ENCODE results near the gene PERM1. TPM values are rescaled to one million over a fixed set of nuclear protein-coding genes. Genes with fewer than 3 reads are reported as not detected.
A peak's percentile ranks its signal among the peaks of the same experiment; 100 is the strongest.

The PERM1 gene
- total RNA-seq, 4 donors from 2014 or later: 0.22 TPM; not detected in 3

DNA sequence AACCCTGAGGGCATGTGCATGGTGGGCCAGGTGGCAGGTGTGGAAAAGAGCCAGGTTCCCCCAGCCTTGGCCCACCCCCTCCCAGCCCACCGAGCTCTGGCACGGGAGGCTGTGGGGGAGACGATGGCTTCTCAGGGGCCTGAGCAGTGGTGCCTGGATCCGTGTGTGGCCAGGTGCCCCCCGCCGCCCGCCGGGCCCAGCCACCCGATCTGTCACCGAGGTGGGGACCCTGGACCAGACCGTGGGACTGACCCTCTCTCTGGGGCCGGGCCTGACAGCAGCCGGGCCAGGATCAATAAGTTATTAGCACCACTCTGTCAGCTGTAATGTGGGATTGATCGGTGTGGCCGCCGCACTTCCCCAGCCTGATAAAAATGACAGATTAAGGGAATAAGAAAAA is 44.4 kb downstream of the PERM1 start:
- Histone ChIP-seq H3K27ac (no peak overlapping the region), H3K27me3 (peaks cover 12% of the 10 kb centered on the region), H3K36me3 (no peaks in the 10 kb centered on the region), H3K4me3 (replicated peaks in 1 of 3) (no peak overlapping the region), H3K9me3 (no peaks in the 10 kb centered on the region), H3K4me1 (peaks cover 22 to 63% of the 10 kb centered on the region in 2 donors)
- intact Hi-C loops (cut with DNase I): no loop called here
- WGBS, 2 donors: 84 to 92% methylated on average over 12 of the region's 16 CpGs
- no peak for DNase-seq
- TF ChIP-seq, protein P1, sequence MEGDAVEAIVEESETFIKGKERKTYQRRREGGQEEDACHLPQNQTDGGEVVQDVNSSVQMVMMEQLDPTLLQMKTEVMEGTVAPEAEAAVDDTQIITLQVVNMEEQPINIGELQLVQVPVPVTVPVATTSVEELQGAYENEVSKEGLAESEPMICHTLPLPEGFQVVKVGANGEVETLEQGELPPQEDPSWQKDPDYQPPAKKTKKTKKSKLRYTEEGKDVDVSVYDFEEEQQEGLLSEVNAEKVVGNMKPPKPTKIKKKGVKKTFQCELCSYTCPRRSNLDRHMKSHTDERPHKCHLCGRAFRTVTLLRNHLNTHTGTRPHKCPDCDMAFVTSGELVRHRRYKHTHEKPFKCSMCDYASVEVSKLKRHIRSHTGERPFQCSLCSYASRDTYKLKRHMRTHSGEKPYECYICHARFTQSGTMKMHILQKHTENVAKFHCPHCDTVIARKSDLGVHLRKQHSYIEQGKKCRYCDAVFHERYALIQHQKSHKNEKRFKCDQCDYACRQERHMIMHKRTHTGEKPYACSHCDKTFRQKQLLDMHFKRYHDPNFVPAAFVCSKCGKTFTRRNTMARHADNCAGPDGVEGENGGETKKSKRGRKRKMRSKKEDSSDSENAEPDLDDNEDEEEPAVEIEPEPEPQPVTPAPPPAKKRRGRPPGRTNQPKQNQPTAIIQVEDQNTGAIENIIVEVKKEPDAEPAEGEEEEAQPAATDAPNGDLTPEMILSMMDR (IDR thresholded peaks at IDR 0.05): no peak
- no peak for TF ChIP-seq POLR2A (IDR thresholded peaks at IDR 0.05)

DNA sequence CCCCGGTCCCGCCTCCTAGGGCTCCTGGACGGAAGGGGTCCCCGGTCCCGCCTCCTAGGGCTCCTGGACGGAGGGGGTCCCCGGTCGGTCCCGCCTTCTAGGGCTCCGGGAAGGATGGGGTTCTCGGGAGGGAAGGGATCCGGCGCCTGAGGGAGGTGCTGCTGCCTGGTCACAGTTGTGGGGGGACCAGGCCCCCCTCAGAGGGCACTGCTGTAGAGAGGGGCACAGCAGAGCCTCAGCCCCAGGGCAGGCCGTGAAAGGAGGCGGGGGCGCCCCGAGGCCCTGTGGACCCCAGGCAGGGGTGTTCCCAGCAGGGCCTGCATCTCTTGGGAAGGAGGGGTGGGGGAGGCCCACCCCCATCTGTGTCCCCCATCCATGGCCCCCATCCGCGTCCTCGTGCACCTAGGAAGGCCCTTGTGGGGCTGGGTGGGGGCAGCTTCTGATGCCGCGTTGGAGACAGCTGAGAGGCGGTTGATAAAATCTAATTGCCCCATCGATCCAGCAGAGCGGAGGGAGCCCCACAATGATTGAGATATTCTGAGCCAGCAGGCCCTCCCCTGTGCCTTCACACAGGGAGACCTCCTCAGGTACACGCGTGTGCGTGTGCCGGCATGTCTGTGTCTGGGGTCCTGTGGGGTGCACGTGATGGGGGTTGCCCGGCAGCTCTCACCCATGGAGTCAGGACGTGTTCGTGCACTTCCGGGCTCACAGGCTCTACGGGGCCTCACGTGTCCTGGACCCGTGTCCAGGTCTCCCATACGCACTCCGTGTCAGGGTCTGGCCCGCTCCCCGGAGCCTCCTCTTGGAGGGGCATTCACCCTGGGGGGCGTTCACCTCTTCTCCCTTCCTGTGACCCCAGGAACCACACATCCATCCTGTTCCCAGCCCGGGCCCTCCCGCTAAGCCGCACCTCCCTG is 45.3 kb downstream of the PERM1 start:
- intact Hi-C loops (cut with DNase I): no loop called here
- Histone ChIP-seq H3K9me3 (no peaks in the 10 kb centered on the region), H3K4me3 (replicated peaks in 1 of 3) (no peak overlapping the region), H3K27ac (no peak overlapping the region), H3K27me3 (peaks cover 6% of the 10 kb centered on the region), H3K4me1 (peaks cover 22 to 59% of the 10 kb centered on the region in 2 donors), H3K36me3 (no peaks in the 10 kb centered on the region)
- 82 to 94% methylated on average over 21 of the region's 45 CpGs for WGBS, 2 donors
- TF ChIP-seq, protein P1 (IDR thresholded peaks at IDR 0.05): no peak
- TF ChIP-seq POLR2A (IDR thresholded peaks at IDR 0.05): no peak
- no peak for DNase-seq

DNA sequence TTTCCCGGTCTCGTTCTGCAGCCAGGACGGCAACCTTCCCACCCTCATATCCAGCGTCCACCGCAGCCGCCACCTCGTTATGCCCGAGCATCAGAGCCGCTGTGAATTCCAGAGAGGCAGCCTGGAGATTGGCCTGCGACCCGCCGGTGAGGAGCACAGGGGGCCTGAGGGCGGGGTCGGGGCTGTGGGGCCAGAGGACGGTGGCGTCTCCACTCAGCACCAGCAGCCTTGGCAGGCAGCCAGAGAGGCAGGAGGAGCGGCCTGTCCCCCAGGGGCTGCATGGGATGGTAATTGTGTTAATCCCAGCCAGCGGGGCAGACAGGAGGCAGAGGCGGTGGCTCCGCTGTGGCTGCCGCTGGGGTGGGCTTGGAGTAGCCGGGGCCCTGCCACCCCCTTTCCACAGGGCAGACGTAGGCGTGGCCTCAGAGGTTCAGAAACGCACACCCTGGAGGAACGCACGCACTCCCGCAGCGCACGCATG is 46.1 kb downstream of the PERM1 start:
- intact Hi-C loops (cut with DNase I): no loop called here
- TF ChIP-seq, protein P1 (IDR thresholded peaks at IDR 0.05): no peak
- no peak for TF ChIP-seq POLR2A (IDR thresholded peaks at IDR 0.05)
- no peak overlapping the region for H3K4me3 ChIP-seq (replicated peaks in 1 of 3)
- no peaks in the 10 kb centered on the region for H3K27me3 ChIP-seq
- H3K27ac ChIP-seq: no peak overlapping the region
- H3K36me3 ChIP-seq: no peaks in the 10 kb centered on the region
- WGBS, 2 donors: 2 to 19% methylated on average over 10 to 14 of the region's 30 CpGs
- H3K9me3 ChIP-seq: no peaks in the 10 kb centered on the region
- H3K4me1 ChIP-seq: peaks cover 14 to 50% of the 10 kb centered on the region in 2 donors
- DNase-seq: peak in 1 of 2 donors; percentile 33

DNA sequence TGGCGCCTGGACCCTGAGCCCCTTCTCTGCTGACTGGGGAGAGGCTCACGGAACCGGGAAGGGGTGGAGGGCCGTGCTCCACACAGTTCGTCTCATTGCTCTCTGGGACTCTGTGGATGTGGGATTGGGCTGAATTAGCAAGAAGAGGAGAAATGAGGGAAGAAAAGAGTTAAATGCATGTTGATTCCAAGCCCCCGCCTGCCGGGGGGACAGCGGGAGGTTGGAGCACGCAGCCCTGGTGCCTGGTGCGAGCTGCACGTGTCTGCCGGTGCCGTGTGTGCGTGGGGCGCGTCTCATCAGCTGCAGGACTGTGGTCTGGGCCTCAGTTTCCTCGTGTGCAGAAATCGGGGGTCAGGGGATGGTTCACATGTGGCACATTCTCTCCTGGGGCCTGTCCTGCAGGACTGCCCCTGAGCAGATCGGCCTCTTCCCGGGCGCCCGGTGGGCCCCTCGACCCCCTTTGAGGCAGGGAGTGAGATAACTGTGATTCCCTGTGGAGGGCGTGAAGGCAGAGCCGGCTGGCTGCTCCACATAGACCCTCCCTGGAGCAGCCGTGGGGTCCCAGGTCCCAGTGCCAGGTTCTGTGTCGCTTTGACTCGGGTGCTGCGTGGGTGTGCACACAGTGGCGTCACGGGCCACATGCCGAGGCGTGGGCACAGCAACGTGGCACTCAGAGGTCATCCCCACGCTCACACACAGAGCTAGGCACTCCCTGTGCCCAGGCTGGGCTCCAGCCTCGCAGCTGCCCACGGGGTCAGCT is 46.7 kb downstream of the PERM1 start:
- H3K36me3 ChIP-seq: no peaks in the 10 kb centered on the region
- no peak for TF ChIP-seq POLR2A (IDR thresholded peaks at IDR 0.05)
- TF ChIP-seq, protein P1 (IDR thresholded peaks at IDR 0.05): no peak
- DNase-seq: no peak
- no peaks in the 10 kb centered on the region for H3K9me3 ChIP-seq
- 17 to 29% methylated on average over 20 to 35 of the region's 37 CpGs for WGBS, 2 donors
- peaks cover 9 to 45% of the 10 kb centered on the region in 2 donors for H3K4me1 ChIP-seq
- no peaks in the 10 kb centered on the region for H3K27me3 ChIP-seq
- H3K4me3 ChIP-seq (replicated peaks in 1 of 3): no peak overlapping the region
- no peak overlapping the region for H3K27ac ChIP-seq
- intact Hi-C loops (cut with DNase I): no loop called here

Measured in thyroid gland (tissue), 4 donors.